H4 (cell line): ENCODE measurements around the gene CCSAP. TPM values are rescaled to one million over a fixed set of nuclear protein-coding genes. Genes with fewer than 3 reads are reported as not detected.
"Not testable (repeated sequence)": the region's sequence is repeated elsewhere in the genome, so short reads cannot be mapped to it uniquely, and the experiment has no call there.

Experiments
- DNase-seq: peaks from one replicate; pipeline ENCODE4 v3.0.0-alpha.2; 2015; ENCODE audit warnings: low spot score
- total RNA-seq: library from RNA; depleted of rRNA; stranded (reverse); fragments of >200 nt; shearing (Covaris generic); gene quantifications from 2 replicates; pipeline ENCODE4 v1.2.3, GENCODE V29; 2014

Gene CCSAP
- total RNA-seq, 1 experiment from 2014 or later = 10.3 TPM

GRCh38 chr1:229325853-229326487, 16.9 kb downstream of the CCSAP start:
- no peak for DNase-seq

- no peak for DNase-seq
Observed at GRCh38 chr1:229325401-229325800, 17.4 kb downstream of the CCSAP start.

- no peak for DNase-seq
Observed at GRCh38 chr1:229323885-229324553, 18.8 kb downstream of the CCSAP start.

GRCh38 chr1:229323201-229323600, 19.6 kb downstream of the CCSAP start:
- no peak for DNase-seq

- no peak for DNase-seq
Observed at GRCh38 chr1:229319487-229319886, 23.4 kb downstream of the CCSAP start.

- DNase-seq = no peak
Observed at GRCh38 chr1:229318056-229318455, 24.8 kb downstream of the CCSAP start.

GRCh38 chr1:229316166-229316565, 26.7 kb downstream of the CCSAP start:
- no peak for DNase-seq

- no peak for DNase-seq
Observed at GRCh38 chr1:229310833-229311232, 32.0 kb downstream of the CCSAP start.

- DNase-seq = no peak
Observed at GRCh38 chr1:229309684-229310083, 33.2 kb downstream of the CCSAP start.

GRCh38 chr1:229309074-229309473, 33.8 kb downstream of the CCSAP start:
- DNase-seq = no peak

- no peak for DNase-seq
Observed at GRCh38 chr1:229305392-229305791, 37.5 kb downstream of the CCSAP start.

- no peak for DNase-seq
Observed at GRCh38 chr1:229303855-229304254, 39.0 kb downstream of the CCSAP start.

GRCh38 chr1:229302740-229303139, 40.1 kb downstream of the CCSAP start:
- DNase-seq = no peak

GRCh38 chr1:229300099-229300757, 42.6 kb downstream of the CCSAP start:
- DNase-seq = no peak

GRCh38 chr1:229298887-229299503, 43.9 kb downstream of the CCSAP start:
- no peak for DNase-seq

- DNase-seq = no peak
Observed at GRCh38 chr1:229298420-229298819, 44.4 kb downstream of the CCSAP start.

- no peak for DNase-seq
Observed at GRCh38 chr1:229297746-229298145, 45.1 kb downstream of the CCSAP start.

- no peak for DNase-seq
Observed at GRCh38 chr1:229296541-229296941, 46.3 kb downstream of the CCSAP start.

GRCh38 chr1:229295745-229296144, 47.1 kb downstream of the CCSAP start:
- no peak for DNase-seq

- no peak for DNase-seq
Observed at GRCh38 chr1:229293528-229294204, 49.2 kb downstream of the CCSAP start.

- not testable (repeated sequence) for DNase-seq
Observed at GRCh38 chr1:229291686-229292085, 51.2 kb downstream of the CCSAP start.

- DNase-seq = no peak
Observed at GRCh38 chr1:229288516-229288915, 54.3 kb downstream of the CCSAP start.
